Activated CD4-positive, alpha-beta T cell treated with anti-CD3 and anti-CD28 coated beads, Interleukin-2, amount 50 U/mL, for 4 hours (primary cell): ENCODE results near the gene TTC17.
"Not testable (repeated sequence)": the region's sequence is repeated elsewhere in the genome, so short reads cannot be mapped to it uniquely, and the experiment has no call there.

Experiments used
- DNase-seq, 2 experiments: peaks; one replicate each; pipeline ENCODE4 v3.0.0-alpha.2; 2020

Gene TTC17

DNA sequence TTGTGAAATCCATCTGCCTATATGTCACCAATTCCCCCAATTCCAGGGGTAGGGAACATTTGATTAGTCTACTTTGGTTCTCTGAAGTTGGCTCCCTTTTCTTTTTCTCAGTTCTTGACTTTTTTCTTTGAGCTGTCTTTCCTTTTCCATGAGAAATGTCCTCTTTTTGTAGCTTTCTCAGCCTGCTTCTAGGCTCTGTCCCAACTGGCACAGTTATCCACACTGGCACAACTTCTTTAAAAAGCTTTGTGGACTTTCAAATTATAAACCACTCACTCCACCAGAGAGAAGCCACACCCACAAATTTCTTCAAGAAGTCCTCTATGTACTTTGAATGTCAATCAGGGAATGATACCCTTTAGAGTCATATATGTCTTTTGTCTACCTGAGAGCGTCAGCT is 100.5 kb downstream of the TTC17 start:
- no peak for DNase-seq

- DNase-seq: no peak
Observed at GRCh38 chr11:43462359-43462758, 103.6 kb downstream of the TTC17 start.

DNA sequence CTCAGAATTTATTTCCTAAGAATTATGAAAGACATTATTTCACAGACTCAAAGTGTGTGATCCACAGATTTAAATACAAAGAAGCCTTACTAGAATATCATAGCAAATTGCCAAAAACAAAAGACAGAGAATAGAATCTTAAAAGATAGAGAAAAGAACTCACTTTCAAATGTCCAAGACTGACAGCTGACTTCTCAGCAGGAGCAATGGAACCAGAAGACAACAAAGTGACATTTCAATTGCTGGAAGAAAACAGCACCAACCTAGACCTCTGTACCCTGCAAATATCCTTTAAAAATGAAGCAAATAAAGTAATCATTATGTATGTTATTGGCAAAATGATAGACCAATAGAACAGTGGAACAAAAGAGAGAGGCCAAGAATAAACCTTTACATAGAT is 109.2 kb downstream of the TTC17 start:
- no peak for DNase-seq

GRCh38 chr11:43477491-43477890 is 118.8 kb downstream of the TTC17 start:
- DNase-seq: not testable (repeated sequence)

DNA sequence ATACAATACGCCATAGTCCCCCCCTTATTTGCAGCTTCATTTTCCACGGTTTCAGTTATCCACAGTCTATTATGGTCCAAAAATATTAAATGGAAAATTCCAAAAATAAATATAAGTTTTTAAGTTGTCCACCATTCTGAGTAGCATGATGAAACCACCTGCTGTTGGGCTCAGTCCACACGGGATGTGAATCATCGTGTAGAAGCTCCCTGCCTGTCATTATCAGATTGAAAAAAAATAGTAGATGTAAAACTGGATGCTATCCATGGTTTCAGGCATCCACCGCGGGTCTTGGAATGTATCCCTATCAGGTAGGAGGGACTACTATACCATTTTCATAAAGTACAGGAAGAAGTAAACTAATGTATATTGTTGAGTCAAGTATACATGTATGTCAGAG is 127.4 kb downstream of the TTC17 start:
- no peak for DNase-seq

DNA sequence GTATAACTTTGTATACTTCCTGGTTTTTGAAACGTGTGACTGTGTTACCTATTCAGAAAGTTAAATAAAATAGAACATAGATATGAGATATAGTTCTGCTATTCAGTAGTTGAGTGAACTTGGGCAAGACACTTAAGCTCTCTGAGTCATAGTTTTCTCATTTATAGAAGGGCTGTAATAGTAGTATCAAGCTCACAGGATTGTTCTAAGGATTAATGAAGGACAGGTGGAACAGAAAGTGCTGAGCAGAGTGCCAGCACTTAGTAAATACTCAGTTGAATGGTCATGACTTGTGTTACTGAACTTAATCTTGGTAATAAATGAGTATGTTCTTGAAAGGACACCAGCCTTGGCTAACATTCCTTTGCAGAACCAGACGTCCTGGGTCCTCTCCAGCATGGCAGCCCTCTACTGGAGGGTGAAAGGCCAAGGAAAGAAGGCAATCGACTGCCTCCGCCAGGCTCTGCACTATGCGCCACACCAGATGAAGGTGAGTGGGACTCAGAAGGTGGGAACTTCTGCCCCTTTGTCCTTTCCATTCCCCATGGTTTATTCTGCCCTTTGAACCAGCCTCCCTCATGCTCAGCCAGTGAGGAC is 131.2 kb downstream of the TTC17 start:
- no peak for DNase-seq

DNA sequence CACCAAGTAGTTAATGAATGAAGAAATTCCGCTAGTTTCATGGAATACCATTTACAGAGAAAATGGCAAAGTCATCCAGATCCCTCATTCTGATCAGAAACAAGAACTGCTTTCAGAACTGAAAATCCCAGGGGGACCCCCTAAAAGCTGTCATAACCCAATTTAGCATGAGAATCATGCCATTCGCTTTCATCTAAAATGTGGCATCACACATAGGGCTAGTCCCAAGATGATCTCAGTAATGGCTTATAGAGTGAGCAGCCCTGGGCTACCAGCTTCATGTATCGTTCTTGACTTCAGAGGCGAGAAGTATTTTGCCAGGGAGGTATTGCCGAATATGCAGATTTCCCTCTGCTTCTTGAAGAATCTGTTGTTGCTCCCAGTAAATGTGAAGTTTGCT is 134.0 kb downstream of the TTC17 start:
- no peak for DNase-seq

- no peak for DNase-seq
Observed at GRCh38 chr11:43493431-43493830, 134.7 kb downstream of the TTC17 start.

- no peak for DNase-seq
Observed at GRCh38 chr11:43497144-43497543, 138.4 kb downstream of the TTC17 start.

GRCh38 chr11:43498561-43498960 is 139.8 kb downstream of the TTC17 start:
- DNase-seq: no peak

GRCh38 chr11:43503417-43503816 is 144.7 kb downstream of the TTC17 start:
- no peak for DNase-seq

DNA sequence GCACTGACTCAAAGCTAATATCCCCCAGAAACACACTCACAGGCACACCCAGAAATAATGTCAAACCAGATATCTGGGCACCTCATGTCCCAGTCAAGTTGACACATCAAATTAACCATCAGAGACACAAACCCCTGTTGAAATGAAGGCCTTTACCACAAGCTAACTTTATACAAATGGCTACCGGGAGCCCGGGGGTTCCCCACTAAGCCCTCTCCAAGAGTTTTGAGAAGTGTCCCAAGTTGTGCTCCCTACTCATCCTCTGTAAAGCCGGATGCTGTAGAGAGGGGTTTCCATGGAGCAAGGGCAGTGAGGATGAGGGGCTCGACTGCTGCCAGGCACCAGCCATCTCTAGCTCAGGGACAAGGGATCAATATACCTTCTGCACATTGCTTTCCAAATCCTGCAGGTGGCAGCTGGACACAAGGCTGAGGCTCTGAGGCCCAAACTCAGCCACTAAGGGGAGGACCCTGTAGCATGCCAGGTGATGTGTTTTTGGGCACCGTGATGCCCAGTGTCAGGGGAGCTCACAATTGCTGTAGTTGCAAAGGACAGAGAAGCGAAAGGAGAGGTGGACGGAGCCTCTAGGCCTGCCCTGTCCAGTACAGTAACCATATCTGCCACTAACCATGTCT is 145.7 kb downstream of the TTC17 start:
- DNase-seq: no peak

GRCh38 chr11:43505171-43505570 is 146.5 kb downstream of the TTC17 start:
- no peak for DNase-seq

- no peak for DNase-seq
Observed at GRCh38 chr11:43507171-43507570, 148.5 kb downstream of the TTC17 start.

GRCh38 chr11:43508511-43508918 is 149.8 kb downstream of the TTC17 start:
- no peak for DNase-seq

GRCh38 chr11:43511959-43512358 is 153.2 kb downstream of the TTC17 start:
- DNase-seq: no peak

- no peak for DNase-seq
Observed at GRCh38 chr11:43515090-43515489, 156.4 kb downstream of the TTC17 start.

GRCh38 chr11:43516316-43516850 is 157.7 kb downstream of the TTC17 start:
- no peak for DNase-seq

GRCh38 chr11:43517518-43517917 is 158.8 kb downstream of the TTC17 start:
- DNase-seq: no peak

DNA sequence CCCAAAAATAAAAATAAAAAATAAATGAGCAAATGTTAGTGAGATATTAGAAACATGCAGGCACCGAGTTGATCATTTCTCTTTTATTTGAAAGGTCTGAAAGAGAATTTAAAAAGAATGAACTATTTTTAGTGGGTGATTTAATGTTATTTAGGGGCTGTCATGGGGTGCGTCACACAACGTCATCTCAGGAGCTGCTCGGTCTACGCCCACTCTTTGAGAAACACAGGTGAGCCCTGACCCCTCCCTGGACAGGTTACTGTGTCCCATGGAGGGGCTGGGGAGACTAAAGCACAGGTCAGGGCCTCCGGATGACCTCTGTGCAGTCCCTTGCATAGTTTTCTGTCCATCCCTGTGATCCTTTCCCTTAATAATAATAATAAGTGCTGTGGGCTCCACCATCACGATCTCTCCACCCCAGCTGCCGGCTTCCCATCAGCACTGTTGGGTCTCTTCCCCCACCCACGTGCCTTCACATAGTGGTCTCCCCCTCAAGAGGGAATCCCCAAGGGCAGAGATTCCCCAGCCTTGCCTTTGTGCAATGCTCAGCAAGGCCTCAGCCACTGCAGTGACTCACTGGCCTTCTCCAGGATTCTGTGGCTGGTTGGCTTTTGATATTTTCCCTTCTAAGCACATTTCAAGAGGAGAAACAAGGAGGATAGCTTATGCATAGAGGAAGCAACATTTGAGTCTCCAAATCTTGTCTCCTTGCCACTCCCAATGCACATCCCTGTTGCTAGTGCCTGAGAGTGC is 159.9 kb downstream of the TTC17 start:
- no peak for DNase-seq

DNA sequence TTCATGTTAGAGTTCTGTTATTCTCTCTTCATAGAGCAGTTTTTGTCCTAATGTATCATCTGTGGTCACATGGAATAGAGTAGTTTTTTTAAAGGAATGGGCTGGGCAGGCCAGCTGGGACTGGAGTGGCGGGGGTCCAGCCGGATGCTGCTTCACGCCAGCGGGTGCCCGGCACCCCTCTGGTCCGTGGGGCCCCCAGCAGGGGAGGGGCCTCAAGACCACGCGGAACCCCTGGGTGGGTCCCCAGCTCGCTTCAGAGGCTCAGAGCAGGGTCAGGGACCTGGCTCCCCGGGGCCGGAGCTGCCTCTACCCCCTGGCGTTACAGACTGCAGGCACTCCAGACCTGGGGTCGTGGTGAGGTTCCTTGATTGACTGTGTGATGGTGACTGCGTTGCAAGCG is 162.8 kb downstream of the TTC17 start:
- DNase-seq: no peak

DNA sequence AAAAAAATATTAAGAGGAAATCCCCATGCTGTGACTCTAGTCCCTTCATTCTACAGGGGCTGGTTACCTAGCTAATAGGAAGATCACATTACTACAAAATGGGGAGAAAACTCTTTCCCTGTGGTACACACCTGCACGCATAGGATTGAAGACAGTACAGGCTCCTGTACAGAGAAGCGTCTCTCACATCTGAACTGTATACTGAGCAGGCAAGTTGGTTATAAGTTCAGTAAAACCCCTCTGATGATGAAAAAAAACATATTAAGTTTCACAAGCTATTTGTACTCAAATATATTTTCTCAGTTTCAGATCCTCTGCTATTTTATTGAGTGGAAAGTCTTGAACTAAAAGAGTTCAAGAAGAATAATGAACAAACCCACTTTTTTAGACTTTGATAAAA is 164.9 kb downstream of the TTC17 start:
- DNase-seq: no peak

- no peak for DNase-seq
Observed at GRCh38 chr11:43532041-43532440, 173.3 kb downstream of the TTC17 start.
